HepG2 (cell line): ENCODE measurements around the gene MYL12B. TPM values are rescaled to one million over a fixed set of nuclear protein-coding genes. Genes with fewer than 3 reads are reported as not detected.

ENCODE experiments used
- CCDC6 ChIP-seq: sonication (generic); formaldehyde crosslinking; IDR thresholded peaks from 2 replicates; pipeline ENCODE4 v1.8.1; 2022; ENCODE audit warnings: mild to moderate bottlenecking, missing genetic modification reagents, moderate library complexity
- CEBPB ChIP-seq: IDR thresholded peaks from 2 replicates; pipeline ENCODE4 v1.6.1; 2011; ENCODE audit warnings: low read depth, low read length, improper control_type of control experiment, borderline replicate concordance
- ELF1 ChIP-seq: sonication (generic); formaldehyde crosslinking; IDR thresholded peaks from 2 replicates; pipeline ENCODE4 v1.4.0; 2020; ENCODE audit warnings: missing genetic modification reagents
- ELF3 ChIP-seq: IDR thresholded peaks from 2 replicates; pipeline ENCODE4 v1.6.1; 2016; ENCODE audit warnings: missing genetic modification reagents, missing compliant biosample characterization
- GLI4 ChIP-seq: sonication (generic); formaldehyde crosslinking; IDR thresholded peaks from 2 replicates; pipeline ENCODE4 v1.5.1; 2020; ENCODE audit warnings: missing genetic modification reagents, mild to moderate bottlenecking, moderate library complexity, borderline replicate concordance
- KAT2B ChIP-seq: fragments of 150-350 bp; IDR thresholded peaks from 2 replicates; pipeline ENCODE4 v1.6.1; 2014; ENCODE audit warnings: low read depth, low read length, borderline replicate concordance
- NR2C2 ChIP-seq: sonication (generic); formaldehyde crosslinking; IDR thresholded peaks from 2 replicates; pipeline ENCODE4 v1.4.0; 2020; ENCODE audit warnings: missing genetic modification reagents, mild to moderate bottlenecking, moderate library complexity, borderline replicate concordance
- SOX13 ChIP-seq, 3 experiments: fragments of 450-650 bp in 1 of 3; sonication (generic) in 1 of 3; formaldehyde crosslinking in 1 of 3; IDR thresholded peaks in 2 of 3; conservative IDR thresholded peaks in 1 of 3; 2 replicates each; pipeline versions ENCODE4 v1.5.0 to v1.6.1; 2016 to 2020; ENCODE audit warnings: antibody characterized with exemption in 1 of 3, mild to moderate bottlenecking in 1 of 3, missing compliant biosample characterization in 1 of 3, missing genetic modification reagents in 1 of 3, moderate library complexity in 1 of 3
- SOX5 ChIP-seq: IDR thresholded peaks from 2 replicates; pipeline ENCODE4 v1.6.1; 2016; ENCODE audit warnings: borderline replicate concordance
- SP140L ChIP-seq: sonication (generic); formaldehyde crosslinking; IDR thresholded peaks from 2 replicates; pipeline ENCODE4 v1.4.0; 2020; ENCODE audit warnings: missing genetic modification reagents, borderline replicate concordance
- ZNF235 ChIP-seq: sonication (generic); formaldehyde crosslinking; IDR thresholded peaks from 2 replicates; pipeline ENCODE4 v1.8.1; 2023; ENCODE audit warnings: mild to moderate bottlenecking, missing genetic modification reagents, borderline replicate concordance
- ZNF260 ChIP-seq: sonication (generic); formaldehyde crosslinking; IDR thresholded peaks from 2 replicates; pipeline ENCODE4 v1.4.0; 2020; ENCODE audit warnings: missing genetic modification reagents, low read depth, mild to moderate bottlenecking, borderline replicate concordance
- ZNF292 ChIP-seq: sonication (generic); formaldehyde crosslinking; IDR thresholded peaks from 2 replicates; pipeline ENCODE4 v1.8.1; 2022; ENCODE audit warnings: mild to moderate bottlenecking, low read depth, missing genetic modification reagents, borderline replicate concordance
- ZNF749 ChIP-seq: sonication (generic); formaldehyde crosslinking; IDR thresholded peaks from 2 replicates; pipeline ENCODE4 v1.8.0; 2022; ENCODE audit warnings: mild to moderate bottlenecking, missing genetic modification reagents, moderate library complexity, borderline replicate concordance
- ZSCAN31 ChIP-seq: sonication (generic); formaldehyde crosslinking; IDR thresholded peaks from 2 replicates; pipeline ENCODE4 v1.5.0; 2020; ENCODE audit warnings: low read depth, mild to moderate bottlenecking, missing genetic modification reagents
- polyA plus RNA-seq, 8 experiments: library from polyadenylated mRNA; depleted of rRNA in 3 of 8; stranded (reverse) in 7 of 8; unstranded in 1 of 8; fragments of >200 nt; fragmentation: Illumina TruSeq in 4 of 8; extraction: Trizol in 4 of 8; gene quantifications; 2 replicates each; pipeline versions ENCODE4 v1.2.1 to v1.2.3, GENCODE V29; 2011 to 2016; ENCODE audit warnings: low read depth in 4 of 8, missing spikeins in 1 of 8, mixed read lengths in 1 of 8; ENCODE audit not compliant: insufficient read depth in 1 of 8
- total RNA-seq, 5 experiments: library from RNA; depleted of rRNA; stranded (reverse); fragments of >200 nt; fragmentation: Illumina TruSeq; extraction: Trizol; gene quantifications; 2 replicates each; pipeline ENCODE4 v1.2.3, GENCODE V29; 2016; ENCODE audit warnings: low read depth in 1 of 5
- TF ChIP-seq, protein P1 (sequence below): IDR thresholded peaks from 2 replicates; pipeline ENCODE4 v1.6.1; 2016; ENCODE audit warnings: missing genetic modification reagents, missing compliant biosample characterization
- TF ChIP-seq, protein P2 (sequence below): sonication (generic); formaldehyde crosslinking; IDR thresholded peaks from 2 replicates; pipeline ENCODE4 v1.5.1; 2020; ENCODE audit warnings: missing genetic modification reagents, mild to moderate bottlenecking, borderline replicate concordance
- TF ChIP-seq, protein P3 (sequence below): sonication (generic); formaldehyde crosslinking; IDR thresholded peaks from 2 replicates; pipeline ENCODE4 v1.4.0; 2020; ENCODE audit warnings: missing genetic modification reagents
- TF ChIP-seq, protein P4 (sequence below): sonication (generic); formaldehyde crosslinking; IDR thresholded peaks from 2 replicates; pipeline ENCODE4 v1.5.0; 2020; ENCODE audit warnings: mild to moderate bottlenecking, missing genetic modification reagents
- TF ChIP-seq, protein P5 (sequence below): sonication (generic); formaldehyde crosslinking; IDR thresholded peaks from 2 replicates; pipeline ENCODE4 v1.4.0; 2020; ENCODE audit warnings: missing genetic modification reagents

MYL12B gene
- total and polyA plus RNA-seq, 2 of the 13 experiments (the other 11 are each of a cell fraction or from before 2014, with no cell fraction given) = 265 to 340 TPM

DNA sequence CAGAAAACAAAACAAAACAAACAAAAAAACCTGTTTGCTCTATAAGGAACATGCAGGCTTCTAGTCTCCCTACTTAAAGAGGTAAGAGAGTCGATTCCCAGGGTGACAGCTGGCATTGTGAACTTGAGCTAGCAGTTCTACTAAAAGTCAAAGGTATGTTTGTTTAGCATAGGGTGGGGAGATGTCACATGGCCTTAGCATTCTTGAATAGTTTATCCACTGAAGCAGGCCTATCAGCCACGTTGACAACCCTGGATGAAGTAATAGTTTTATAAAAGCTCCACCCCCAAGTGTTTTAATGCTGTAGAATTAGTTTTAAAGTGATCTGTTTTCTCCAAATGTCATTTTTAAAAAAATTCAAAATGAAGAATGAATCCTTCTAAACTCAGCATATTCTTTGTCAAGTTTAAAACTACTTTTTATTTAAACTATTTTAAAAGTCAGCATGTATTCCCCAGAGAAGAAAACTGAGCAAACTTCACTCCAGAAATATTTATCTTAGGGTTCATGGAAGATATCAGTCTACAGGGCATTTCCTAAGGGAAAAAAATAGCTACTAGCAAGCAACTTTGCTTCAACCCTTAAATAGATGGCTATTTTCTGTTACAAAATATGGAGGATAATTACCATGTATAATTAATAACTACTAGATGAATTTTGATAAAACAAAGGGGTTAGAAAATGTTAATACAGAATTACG, 43.8 kb upstream of the MYL12B start (continued):
- no peak for TF ChIP-seq GLI4 (CRISPR knock-in tag)
- no peak for TF ChIP-seq ZSCAN31 (CRISPR knock-in tag)
- TF ChIP-seq NR2C2 (CRISPR knock-in tag) = 0 out of 2 replicates have a peak, but pooled peaks have one; percentile 11
- TF ChIP-seq CCDC6 (CRISPR knock-in tag) = no peak
- TF ChIP-seq CEBPB = peak; percentile 47; the same call in 1 of the 2 replicates
- no peak for TF ChIP-seq ZNF235 (CRISPR knock-in tag)
- TF ChIP-seq KAT2B = no peak
- TF ChIP-seq, protein P1, sequence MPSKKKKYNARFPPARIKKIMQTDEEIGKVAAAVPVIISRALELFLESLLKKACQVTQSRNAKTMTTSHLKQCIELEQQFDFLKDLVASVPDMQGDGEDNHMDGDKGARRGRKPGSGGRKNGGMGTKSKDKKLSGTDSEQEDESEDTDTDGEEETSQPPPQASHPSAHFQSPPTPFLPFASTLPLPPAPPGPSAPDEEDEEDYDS = peak; percentile 74; the same call in 1 of the 2 replicates
- TF ChIP-seq ZNF749 = no peak
- no peak for TF ChIP-seq SP140L
- TF ChIP-seq ELF1 (CRISPR knock-in tag) = no peak
- TF ChIP-seq, protein P2, sequence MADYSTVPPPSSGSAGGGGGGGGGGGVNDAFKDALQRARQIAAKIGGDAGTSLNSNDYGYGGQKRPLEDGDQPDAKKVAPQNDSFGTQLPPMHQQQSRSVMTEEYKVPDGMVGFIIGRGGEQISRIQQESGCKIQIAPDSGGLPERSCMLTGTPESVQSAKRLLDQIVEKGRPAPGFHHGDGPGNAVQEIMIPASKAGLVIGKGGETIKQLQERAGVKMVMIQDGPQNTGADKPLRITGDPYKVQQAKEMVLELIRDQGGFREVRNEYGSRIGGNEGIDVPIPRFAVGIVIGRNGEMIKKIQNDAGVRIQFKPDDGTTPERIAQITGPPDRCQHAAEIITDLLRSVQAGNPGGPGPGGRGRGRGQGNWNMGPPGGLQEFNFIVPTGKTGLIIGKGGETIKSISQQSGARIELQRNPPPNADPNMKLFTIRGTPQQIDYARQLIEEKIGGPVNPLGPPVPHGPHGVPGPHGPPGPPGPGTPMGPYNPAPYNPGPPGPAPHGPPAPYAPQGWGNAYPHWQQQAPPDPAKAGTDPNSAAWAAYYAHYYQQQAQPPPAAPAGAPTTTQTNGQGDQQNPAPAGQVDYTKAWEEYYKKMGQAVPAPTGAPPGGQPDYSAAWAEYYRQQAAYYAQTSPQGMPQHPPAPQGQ (CRISPR knock-in tag) = no peak
- TF ChIP-seq ELF3 (CRISPR knock-in tag) = peak; percentile 47; the same call in 1 of the 2 replicates
- peak; percentile 52; the same call in 1 of the 2 replicates for TF ChIP-seq SOX13 (IDR thresholded peaks at IDR 0.05)
- TF ChIP-seq SOX13 (CRISPR knock-in tag; conservative IDR thresholded peaks at IDR 0.05 in 1 of 2, IDR thresholded peaks at IDR 0.05 in 1 of 2) = peak in 1 of 2 experiments; percentile 85; a peak in 2 of 4 replicates
- TF ChIP-seq, protein P3, sequence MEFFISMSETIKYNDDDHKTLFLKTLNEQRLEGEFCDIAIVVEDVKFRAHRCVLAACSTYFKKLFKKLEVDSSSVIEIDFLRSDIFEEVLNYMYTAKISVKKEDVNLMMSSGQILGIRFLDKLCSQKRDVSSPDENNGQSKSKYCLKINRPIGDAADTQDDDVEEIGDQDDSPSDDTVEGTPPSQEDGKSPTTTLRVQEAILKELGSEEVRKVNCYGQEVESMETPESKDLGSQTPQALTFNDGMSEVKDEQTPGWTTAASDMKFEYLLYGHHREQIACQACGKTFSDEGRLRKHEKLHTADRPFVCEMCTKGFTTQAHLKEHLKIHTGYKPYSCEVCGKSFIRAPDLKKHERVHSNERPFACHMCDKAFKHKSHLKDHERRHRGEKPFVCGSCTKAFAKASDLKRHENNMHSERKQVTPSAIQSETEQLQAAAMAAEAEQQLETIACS (CRISPR knock-in tag) = no peak
- TF ChIP-seq ZNF292 (CRISPR knock-in tag) = peak; percentile 85
- peak; percentile 78; the same call in 1 of the 2 replicates for TF ChIP-seq SOX5 (CRISPR knock-in tag)
- TF ChIP-seq, protein P4, sequence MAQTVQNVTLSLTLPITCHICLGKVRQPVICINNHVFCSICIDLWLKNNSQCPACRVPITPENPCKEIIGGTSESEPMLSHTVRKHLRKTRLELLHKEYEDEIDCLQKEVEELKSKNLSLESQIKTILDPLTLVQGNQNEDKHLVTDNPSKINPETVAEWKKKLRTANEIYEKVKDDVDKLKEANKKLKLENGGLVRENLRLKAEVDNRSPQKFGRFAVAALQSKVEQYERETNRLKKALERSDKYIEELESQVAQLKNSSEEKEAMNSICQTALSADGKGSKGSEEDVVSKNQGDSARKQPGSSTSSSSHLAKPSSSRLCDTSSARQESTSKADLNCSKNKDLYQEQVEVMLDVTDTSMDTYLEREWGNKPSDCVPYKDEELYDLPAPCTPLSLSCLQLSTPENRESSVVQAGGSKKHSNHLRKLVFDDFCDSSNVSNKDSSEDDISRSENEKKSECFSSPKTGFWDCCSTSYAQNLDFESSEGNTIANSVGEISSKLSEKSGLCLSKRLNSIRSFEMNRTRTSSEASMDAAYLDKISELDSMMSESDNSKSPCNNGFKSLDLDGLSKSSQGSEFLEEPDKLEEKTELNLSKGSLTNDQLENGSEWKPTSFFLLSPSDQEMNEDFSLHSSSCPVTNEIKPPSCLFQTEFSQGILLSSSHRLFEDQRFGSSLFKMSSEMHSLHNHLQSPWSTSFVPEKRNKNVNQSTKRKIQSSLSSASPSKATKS = no peak
- TF ChIP-seq, protein P5, sequence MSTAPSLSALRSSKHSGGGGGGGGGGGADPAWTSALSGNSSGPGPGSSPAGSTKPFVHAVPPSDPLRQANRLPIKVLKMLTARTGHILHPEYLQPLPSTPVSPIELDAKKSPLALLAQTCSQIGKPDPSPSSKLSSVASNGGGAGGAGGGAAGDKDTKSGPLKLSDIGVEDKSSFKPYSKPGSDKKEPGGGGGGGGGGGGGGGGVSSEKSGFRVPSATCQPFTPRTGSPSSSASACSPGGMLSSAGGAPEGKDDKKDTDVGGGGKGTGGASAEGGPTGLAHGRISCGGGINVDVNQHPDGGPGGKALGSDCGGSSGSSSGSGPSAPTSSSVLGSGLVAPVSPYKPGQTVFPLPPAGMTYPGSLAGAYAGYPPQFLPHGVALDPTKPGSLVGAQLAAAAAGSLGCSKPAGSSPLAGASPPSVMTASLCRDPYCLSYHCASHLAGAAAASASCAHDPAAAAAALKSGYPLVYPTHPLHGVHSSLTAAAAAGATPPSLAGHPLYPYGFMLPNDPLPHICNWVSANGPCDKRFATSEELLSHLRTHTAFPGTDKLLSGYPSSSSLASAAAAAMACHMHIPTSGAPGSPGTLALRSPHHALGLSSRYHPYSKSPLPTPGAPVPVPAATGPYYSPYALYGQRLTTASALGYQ (CRISPR knock-in tag) = peak; percentile 72; the same call in 1 of the 2 replicates
- no peak for TF ChIP-seq ZNF260
